Erythroblast (primary cell): Measurements from ENCODE around the gene PCYT2.

Experiments used
- GATA1 ChIP-seq: IDR thresholded peaks from 2 replicates; pipeline ENCODE4 v1.6.1; 2011; ENCODE audit warnings: low read depth, mild to moderate bottlenecking, control low read depth, low read length, moderate library complexity
- POLR2A ChIP-seq: IDR thresholded peaks from 2 replicates; pipeline ENCODE4 v1.6.1; 2011; ENCODE audit warnings: mild to moderate bottlenecking, low read length

DNA sequence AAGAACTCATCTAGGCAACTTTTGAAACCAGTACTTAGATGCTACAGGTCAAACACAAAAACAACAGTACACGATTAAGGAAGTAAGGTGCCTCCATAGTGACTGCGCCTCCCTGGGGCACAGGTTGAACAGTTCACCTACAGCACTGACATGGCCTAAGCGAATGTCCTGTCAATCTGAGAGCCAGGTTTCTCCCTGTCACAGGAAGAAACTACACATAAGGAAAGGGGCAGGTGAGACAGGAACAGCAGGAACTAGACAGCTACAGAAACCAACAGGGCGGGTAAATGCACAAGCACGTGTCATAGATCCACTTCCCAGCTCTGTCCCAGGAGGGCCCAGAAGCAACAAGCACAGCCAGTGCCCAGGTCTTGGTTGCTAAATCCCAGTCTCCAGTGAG lies 32.1 kb downstream of the PCYT2 start:
- no peak for TF ChIP-seq POLR2A
- no peak for TF ChIP-seq GATA1
